ENCODE results near the gene SCN2B.

DNA sequence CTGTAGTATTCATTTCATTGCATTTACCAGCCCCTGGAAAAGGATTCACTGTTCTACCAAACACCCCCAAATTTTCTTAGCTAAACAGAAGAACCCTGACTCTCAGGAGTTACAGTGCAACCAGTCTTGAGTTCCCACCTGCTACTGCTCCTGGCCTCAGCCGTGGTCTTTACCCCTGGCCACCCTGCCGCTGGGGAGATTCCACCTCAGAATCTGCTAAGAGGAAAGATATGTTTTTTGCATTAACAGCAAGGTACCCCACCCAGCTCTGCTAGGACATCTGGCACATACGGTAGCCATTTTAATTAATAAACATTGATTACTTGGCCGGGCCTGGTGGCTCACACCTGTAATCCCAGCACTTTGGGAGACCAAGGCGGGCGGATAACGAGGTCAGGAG is 39.3 kb upstream of the SCN2B start:
- TF ChIP-seq, protein P1, sequence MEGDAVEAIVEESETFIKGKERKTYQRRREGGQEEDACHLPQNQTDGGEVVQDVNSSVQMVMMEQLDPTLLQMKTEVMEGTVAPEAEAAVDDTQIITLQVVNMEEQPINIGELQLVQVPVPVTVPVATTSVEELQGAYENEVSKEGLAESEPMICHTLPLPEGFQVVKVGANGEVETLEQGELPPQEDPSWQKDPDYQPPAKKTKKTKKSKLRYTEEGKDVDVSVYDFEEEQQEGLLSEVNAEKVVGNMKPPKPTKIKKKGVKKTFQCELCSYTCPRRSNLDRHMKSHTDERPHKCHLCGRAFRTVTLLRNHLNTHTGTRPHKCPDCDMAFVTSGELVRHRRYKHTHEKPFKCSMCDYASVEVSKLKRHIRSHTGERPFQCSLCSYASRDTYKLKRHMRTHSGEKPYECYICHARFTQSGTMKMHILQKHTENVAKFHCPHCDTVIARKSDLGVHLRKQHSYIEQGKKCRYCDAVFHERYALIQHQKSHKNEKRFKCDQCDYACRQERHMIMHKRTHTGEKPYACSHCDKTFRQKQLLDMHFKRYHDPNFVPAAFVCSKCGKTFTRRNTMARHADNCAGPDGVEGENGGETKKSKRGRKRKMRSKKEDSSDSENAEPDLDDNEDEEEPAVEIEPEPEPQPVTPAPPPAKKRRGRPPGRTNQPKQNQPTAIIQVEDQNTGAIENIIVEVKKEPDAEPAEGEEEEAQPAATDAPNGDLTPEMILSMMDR (IDR thresholded peaks at IDR 0.05): no peak
- no peak for TF ChIP-seq ZFX (IDR thresholded peaks at IDR 0.05; ENCODE audit: borderline replicate concordance)

Data from 22Rv1 (cell line).